ENCODE measurements around the gene ZCCHC24. TPM values are rescaled to one million over a fixed set of nuclear protein-coding genes. Genes with fewer than 3 reads are reported as not detected.

Gene ZCCHC24
- total RNA-seq, 1 experiment from 2014 or later = 6.0 TPM

DNA sequence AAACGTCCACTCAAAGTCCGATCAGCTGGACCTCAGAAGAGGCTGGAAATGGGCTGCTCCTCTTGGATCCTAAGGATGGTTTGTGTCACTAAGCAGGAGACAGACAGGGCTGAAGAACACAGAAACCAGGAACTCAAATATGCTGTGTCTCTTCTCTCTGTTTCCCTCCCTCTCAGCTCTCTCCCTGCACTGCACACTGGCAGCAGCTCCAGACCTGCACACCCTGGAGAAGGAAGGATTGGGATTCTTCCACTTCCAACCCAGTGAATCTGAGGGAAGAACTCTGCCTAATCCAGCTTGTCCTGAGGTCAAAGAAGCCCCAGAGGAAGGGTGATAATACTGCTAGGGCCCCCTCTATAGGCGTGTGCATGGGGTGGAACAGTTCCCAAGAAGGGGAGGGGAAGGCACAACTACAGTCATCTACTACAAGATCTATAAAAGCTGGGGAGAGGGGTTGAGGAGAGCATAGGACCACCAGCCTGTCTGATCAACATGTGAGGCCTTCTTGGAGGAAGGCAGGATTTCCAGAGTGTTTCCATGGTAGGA lies 22.7 kb upstream of the ZCCHC24 start:
- H2AFZ ChIP-seq = no peak overlapping the region

DNA sequence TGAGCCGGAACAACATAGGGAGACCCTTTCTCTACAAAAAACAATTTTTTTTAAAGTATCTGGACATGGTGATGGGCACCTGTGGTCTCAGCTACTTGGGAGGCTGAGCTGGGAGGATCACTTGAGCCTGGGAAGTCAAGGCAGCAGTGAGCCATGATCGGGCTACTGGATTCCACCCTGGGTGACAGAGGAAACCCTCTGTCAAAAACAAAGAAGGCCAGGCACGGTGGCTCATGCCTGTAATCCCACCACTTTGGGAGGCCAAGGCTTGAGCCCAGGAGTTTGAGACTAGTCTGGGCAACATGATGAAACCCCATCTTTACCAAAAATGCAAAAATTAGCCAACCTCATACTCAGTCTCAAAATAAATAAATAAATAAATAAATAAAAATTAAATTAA lies 19.9 kb upstream of the ZCCHC24 start:
- CTCF ChIA-PET = no interaction called here
- H3K4me3 ChIP-seq = no peak overlapping the region
- no peak overlapping the region for H2AFZ ChIP-seq
- H3K79me2 ChIP-seq (ENCODE audit: low read depth) = no peaks in the 10 kb centered on the region
- no peaks in the 10 kb centered on the region for H3K4me1 ChIP-seq (replicated peaks; ENCODE audit: insufficient read depth)
- no peaks in the 10 kb centered on the region for H3F3A ChIP-seq (ENCODE audit: insufficient read depth, low read depth)
- TF ChIP-seq, protein P1, sequence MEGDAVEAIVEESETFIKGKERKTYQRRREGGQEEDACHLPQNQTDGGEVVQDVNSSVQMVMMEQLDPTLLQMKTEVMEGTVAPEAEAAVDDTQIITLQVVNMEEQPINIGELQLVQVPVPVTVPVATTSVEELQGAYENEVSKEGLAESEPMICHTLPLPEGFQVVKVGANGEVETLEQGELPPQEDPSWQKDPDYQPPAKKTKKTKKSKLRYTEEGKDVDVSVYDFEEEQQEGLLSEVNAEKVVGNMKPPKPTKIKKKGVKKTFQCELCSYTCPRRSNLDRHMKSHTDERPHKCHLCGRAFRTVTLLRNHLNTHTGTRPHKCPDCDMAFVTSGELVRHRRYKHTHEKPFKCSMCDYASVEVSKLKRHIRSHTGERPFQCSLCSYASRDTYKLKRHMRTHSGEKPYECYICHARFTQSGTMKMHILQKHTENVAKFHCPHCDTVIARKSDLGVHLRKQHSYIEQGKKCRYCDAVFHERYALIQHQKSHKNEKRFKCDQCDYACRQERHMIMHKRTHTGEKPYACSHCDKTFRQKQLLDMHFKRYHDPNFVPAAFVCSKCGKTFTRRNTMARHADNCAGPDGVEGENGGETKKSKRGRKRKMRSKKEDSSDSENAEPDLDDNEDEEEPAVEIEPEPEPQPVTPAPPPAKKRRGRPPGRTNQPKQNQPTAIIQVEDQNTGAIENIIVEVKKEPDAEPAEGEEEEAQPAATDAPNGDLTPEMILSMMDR (conservative IDR thresholded peaks at IDR 0.05) = no peak
- no peak for TF ChIP-seq EZH2 (IDR thresholded peaks at IDR 0.05; ENCODE audit: low read depth)
- no peaks in the 10 kb centered on the region for H3K9me3 ChIP-seq (ENCODE audit: insufficient read depth, low read depth)
- H3K9me2 ChIP-seq (ENCODE audit: insufficient read depth) = no peaks in the 10 kb centered on the region
- H3K27me3 ChIP-seq (ENCODE audit: insufficient read depth, low read depth) = 0 out of 2 replicates have a peak, but pooled peaks cover 9% of the 10 kb centered on the region
- no peak overlapping the region for H3K27ac ChIP-seq
- no peak overlapping the region for H3K4me2 ChIP-seq
- intact Hi-C loops (cut with micrococcal nuclease; ENCODE audit: unreplicated experiment) = no loop called here
- DNase-seq = no peak
- POLR2A ChIA-PET (ENCODE audit: unreplicated experiment) = no interaction called here
- H3K36me3 ChIP-seq (ENCODE audit: low read depth) = no peaks in the 10 kb centered on the region
- no peaks in the 10 kb centered on the region for H4K20me1 ChIP-seq (ENCODE audit: insufficient read depth)
- BruUV-seq (replicated peaks) = no TSS peak

More for the DNA sequence above, 22.7 kb upstream of the ZCCHC24 start:
- Histone ChIP-seq H4K20me1 (ENCODE audit: insufficient read depth) (no peaks in the 10 kb centered on the region), H3K4me3 (no peak overlapping the region), H3K9me2 (ENCODE audit: insufficient read depth) (no peaks in the 10 kb centered on the region), H3K79me2 (ENCODE audit: low read depth) (no peaks in the 10 kb centered on the region), H3K4me1 (replicated peaks; ENCODE audit: insufficient read depth) (no peaks in the 10 kb centered on the region), H3K27me3 (ENCODE audit: insufficient read depth, low read depth) (no peaks in the 10 kb centered on the region), H3K4me2 (no peak overlapping the region), H3K36me3 (ENCODE audit: low read depth) (no peaks in the 10 kb centered on the region), H3K27ac (no peak overlapping the region), H3F3A (ENCODE audit: insufficient read depth, low read depth) (no peaks in the 10 kb centered on the region), H3K9me3 (ENCODE audit: insufficient read depth, low read depth) (no peaks in the 10 kb centered on the region)
- intact Hi-C loops (cut with micrococcal nuclease; ENCODE audit: unreplicated experiment) = no loop called here
- DNase-seq = no peak
- BruUV-seq (replicated peaks) = no TSS peak
- TF ChIP-seq, protein P1 (conservative IDR thresholded peaks at IDR 0.05) = no peak
- no peak for TF ChIP-seq EZH2 (IDR thresholded peaks at IDR 0.05; ENCODE audit: low read depth)
- ChIA-PET CTCF (interaction anchor here (0.7 to 1.1 kb wide), 4 partner anchors 93 to 881 kb away, joined by 4 to 9 read pairs (median 7); no protein-coding TSS in a partner anchor), POLR2A (ENCODE audit: unreplicated experiment) (no interaction called here)

DNA sequence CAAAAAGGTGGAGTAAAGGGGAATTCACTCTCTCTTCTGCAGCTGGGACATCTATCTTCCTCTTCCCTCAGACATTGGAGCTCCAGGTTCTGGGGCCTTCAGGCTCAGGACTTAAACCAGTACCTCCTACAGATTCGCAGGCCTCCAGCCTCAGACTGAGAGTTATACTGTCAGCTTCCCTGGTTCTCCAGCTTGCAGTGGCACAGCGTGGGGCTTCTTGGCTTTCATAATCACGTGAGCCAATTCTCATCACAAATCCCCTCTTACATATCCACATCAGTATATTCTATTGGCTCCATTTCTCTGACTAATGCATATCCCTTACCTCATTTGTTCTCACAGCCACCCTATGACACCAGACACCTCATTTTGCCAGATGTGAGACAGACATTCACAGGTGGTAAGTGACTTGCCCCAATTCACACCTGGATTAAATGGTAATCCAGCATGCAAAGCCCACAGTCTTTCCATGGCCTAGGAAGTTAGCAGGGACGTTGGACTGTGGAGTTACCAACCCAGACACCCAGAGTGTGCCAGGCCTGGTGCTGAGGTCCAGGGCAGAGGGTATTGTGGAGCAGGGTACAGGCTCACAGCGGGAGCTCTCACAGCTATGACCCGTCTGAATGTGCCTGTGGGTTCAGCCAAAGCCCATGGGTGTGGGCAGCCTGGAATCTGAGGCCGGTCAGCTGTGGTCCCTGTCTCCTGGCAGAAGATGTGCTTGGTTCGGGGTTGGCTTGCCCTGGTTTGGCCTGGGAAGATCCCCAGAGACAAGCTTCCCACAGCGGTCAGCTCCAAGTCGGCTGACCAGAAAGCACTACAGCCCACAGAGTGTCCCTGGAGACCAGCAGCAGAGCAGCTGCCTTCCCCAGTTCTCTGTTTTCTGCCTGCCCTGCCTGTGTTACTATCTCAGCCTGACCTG lies 18.4 kb upstream of the ZCCHC24 start:
- H2AFZ ChIP-seq = no peak overlapping the region
- DNase-seq = no peak
- no peak for TF ChIP-seq EZH2 (IDR thresholded peaks at IDR 0.05; ENCODE audit: low read depth)
- TF ChIP-seq, protein P1 (conservative IDR thresholded peaks at IDR 0.05) = no peak
- H3K27ac ChIP-seq = no peak overlapping the region
- H3K36me3 ChIP-seq (ENCODE audit: low read depth) = no peaks in the 10 kb centered on the region
- intact Hi-C loops (cut with micrococcal nuclease; ENCODE audit: unreplicated experiment) = no loop called here
- H3K79me2 ChIP-seq (ENCODE audit: low read depth) = no peaks in the 10 kb centered on the region
- no TSS peak for BruUV-seq (replicated peaks)
- H3K9me3 ChIP-seq (ENCODE audit: insufficient read depth, low read depth) = no peaks in the 10 kb centered on the region
- H3K9me2 ChIP-seq (ENCODE audit: insufficient read depth) = no peaks in the 10 kb centered on the region
- no peak overlapping the region for H3K4me3 ChIP-seq
- H3K4me1 ChIP-seq (replicated peaks; ENCODE audit: insufficient read depth) = no peaks in the 10 kb centered on the region
- CTCF ChIA-PET = interaction anchor here (0.6 kb wide), 1 partner anchor 681 kb away, joined by 5 read pairs; no protein-coding TSS in a partner anchor
- H3F3A ChIP-seq (ENCODE audit: insufficient read depth, low read depth) = no peaks in the 10 kb centered on the region
- POLR2A ChIA-PET (ENCODE audit: unreplicated experiment) = interaction anchor here (0.8 kb wide), 1 partner anchor 411 kb away, joined by 5 read pairs; no protein-coding TSS in a partner anchor
- 0 out of 2 replicates have a peak, but pooled peaks cover 9% of the 10 kb centered on the region for H3K27me3 ChIP-seq (ENCODE audit: insufficient read depth, low read depth)
- H3K4me2 ChIP-seq = no peak overlapping the region
- no peaks in the 10 kb centered on the region for H4K20me1 ChIP-seq (ENCODE audit: insufficient read depth)

Measured in PC-9 (cell line).